CD4-positive, alpha-beta T cell treated with Interleukin-2 at 100 ng/mL for 4 hours (primary cell): ENCODE measurements around the gene ANK2.

Experiments used
- DNase-seq: peaks from one replicate; pipeline ENCODE4 v3.0.0-alpha.2; 2020; ENCODE audit warnings: low spot score

ANK2 gene

DNA sequence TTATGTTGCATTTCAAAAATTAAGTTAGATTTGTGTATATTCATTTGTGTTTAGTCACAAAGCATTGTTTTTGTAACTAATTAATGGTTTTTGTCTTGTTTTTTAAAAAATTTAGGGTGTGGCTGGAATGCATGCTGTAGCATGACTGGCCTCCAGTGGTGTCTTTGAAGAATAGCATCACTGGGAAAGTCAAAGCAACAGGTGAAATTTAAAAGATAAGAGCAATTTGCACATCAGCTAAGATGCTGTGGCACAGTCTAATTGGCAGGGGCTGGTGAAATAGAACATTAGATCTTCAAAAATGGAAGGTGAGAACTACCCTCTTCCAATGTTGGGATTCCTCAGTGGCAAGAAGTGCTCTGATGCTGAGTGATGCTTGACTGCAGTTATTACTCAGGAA, 45.3 kb downstream of the ANK2 start:
- DNase-seq = no peak

DNA sequence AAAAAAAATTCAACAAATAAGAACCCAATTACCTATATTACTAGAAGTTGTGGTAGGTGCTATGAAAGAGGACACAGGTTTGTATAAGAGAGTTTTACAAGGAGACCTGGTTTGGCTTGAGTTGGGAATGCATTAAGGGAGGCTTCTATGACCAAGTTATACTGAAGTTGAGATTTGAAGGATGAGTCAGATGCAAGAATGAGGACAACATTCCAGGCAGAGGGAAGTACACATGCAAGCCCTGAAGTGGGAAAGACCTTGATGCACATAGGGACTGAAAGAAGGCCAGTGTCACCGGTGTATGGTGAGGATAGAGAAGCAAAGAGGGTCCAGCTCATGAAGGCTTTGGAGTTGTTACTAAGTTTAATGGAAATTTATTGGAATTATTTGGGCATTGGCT, 52.2 kb downstream of the ANK2 start:
- no peak for DNase-seq

DNA sequence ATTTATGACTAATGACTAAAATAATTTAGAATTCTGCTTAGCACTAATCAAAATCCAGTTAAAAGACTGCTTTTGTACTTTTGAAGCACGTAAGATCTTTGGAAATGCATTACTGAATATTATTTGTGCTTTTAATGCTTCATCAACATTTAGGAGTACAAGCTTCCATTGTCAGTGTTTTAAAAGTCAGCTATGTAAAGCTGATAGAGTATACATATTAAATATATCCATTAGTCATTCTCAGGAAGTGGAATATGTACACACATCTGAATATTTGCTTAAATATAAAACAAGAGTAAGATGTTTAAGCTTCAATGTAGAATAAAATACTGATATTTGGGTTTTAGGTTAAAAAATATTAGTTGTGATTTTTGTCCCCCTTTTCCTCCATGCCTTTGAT, 54.1 kb downstream of the ANK2 start:
- DNase-seq = no peak

DNA sequence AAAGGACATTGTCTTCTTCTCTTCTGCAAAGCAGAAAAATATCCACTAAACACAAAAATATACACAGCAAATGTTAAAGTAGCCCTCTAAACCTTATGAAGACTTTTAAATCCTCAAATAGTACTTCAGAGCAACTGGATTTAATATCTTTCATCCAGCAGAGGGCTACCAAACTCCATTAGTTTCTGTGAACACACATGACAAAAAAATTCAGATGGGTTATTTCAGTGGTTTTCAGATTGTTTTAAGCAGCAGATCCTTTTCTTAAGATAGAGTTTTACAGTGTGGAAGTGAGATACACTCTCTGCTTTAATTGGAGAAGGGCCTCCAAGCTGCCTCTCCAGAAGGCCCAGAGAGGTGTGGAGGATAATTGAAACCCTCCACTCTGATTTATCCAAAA, 56.7 kb downstream of the ANK2 start:
- no peak for DNase-seq

DNA sequence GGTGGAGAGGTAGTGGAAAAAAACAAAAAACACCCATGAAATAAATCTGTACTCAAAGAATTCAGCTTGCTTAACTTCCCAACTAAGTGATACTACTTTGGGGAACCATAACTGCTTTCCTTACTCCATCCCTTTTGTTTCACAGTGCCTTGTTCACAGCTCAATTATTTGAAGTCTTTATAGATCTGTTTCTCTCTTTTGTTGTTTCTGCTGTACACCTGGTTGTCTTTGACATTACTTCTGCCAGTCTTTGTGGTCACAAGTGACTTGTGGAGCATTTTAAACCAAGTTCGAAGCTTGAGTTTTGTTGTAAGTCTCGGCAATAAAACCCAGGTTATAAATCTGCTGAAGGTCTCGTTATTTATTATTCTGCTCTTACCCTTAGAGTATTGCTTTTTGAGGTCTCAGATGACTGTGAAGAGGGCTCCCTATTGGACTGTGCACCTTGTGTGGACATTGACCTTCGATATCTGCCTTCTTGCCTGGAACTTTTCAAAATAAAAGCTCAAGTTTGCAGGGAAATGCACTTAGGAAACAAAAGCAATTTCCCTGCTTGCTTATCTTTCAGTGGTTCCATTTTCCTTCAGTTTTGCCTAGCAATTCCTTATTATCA, 59.8 kb downstream of the ANK2 start:
- no peak for DNase-seq

DNA sequence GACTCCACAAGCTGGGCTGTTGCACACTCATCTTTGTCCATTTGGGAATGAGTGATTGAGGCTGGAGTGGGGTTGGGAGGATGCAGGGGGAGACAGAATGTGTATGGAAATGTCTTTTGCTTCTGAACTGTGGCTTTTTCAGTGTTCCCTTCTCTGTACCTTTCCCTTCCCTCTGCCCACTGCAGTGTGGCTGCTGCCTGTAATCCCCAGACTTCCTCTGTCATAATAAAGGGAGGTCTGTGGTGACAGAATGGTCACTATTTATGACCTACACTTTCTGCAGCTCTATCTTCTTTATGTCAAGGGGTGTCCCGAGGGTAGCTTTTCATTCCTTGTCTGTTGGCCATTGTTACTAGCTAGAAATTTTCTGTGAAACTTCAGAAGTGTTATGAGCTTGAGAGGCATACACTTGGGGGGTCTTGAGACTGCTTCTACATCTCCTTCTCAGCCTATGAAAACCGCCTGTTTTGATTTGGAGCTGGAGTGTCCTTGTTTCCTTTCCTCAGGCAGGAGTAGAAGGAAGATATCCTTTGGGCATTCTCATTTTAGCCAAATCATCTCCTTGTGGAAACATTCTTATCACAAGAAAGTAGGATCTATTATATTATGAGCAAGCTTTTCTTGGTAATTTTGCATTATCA, 63.0 kb downstream of the ANK2 start:
- no peak for DNase-seq

DNA sequence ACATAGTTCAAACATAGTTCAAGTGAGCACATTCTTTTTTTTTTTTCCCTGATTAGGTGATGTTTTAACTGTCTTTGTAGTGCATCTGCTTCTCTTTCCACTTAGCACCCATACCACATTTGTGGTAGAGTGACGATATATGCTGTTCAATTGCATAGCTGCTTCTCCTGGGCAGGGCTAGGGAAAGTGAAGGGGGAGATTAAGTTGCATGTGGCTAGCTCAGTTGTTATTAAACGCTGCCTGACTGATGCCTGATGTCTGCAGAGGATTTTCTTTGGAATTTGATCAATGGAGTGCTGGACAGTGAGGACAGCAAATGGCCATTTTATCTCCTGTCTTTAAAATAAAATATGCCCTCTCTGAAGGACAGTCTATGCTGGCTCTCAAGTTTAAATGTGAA, 63.7 kb downstream of the ANK2 start:
- DNase-seq = no peak

DNA sequence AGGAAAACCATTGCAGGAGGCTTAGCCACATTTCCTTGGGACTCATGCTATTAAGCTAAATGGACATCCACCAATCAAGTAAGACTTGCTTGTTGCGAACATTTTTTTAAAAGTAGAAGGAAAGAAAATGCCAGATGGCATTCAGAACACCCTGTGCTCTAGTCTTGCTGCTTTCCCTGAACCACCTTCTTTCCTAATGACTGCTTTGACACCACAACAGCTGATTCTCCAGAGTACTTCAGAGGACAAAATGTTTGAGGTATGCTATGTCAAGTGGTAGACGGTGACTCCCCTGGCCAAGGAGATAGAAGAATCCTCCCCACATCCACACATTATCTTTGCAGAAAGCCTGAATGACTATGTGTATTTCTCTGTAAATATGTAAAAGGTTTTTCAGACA, 65.4 kb downstream of the ANK2 start:
- DNase-seq = no peak

DNA sequence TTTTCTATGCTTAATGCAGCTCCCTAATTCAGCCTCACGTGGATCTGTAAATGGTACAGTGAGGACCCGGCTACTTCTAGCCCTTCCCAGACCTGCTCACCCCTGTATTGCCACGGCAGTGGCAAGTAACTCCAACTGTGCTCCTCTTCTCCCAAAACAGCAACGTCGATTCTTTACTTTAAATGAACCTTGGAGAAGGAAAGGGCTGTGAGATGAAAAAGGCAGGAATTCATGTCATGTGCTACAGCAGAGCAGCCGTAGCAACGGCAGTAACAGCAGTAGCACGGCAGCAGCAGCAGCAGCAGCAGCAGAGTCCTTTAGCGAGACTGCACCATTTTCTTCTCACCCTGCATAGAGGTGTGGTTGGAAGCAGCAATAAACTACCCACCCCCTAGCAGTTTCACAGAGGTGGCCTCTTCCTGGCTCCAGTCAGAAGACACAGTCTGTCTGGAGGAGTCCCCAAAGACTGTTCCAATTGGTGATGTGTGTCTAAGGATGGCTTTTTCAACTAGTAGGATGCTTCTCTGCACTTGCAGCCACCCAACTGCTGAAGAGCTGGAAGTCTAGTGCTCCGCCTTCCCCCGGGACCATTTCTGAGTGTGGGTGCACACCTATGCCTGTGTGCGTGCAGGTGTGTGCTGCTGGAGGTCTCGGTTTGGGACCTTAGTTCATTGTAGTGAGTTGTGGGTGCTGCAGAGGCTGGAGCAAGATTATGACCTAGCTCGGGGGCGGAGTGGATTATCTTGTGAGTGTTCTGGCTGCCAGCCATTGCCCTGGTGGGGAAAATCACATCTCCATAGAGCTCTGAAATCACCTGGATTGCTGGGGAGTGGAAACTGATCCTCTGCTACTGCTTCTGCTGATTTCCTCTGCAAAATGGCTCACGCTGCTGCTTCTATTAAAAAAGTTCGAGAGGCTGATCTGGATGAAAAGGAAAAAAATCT, 67.2 kb downstream of the ANK2 start:
- DNase-seq = no peak

DNA sequence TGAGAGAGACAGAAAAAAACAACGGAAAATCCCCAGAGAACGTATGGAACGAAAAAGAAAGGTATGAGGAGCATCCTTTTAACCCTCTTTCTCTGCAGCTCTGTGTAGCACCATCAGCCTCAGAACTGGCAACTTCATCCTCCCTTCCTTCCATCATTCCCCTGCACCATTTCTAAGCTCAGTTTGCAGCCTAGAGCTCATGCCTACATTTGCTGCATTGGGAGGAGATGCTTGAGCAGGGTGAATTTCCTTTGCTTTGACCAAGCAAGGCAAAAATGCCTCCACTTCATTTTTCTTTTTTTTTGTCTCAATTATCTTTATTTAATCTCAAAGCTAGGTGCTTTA, 67.9 kb downstream of the ANK2 start:
- no peak for DNase-seq

DNA sequence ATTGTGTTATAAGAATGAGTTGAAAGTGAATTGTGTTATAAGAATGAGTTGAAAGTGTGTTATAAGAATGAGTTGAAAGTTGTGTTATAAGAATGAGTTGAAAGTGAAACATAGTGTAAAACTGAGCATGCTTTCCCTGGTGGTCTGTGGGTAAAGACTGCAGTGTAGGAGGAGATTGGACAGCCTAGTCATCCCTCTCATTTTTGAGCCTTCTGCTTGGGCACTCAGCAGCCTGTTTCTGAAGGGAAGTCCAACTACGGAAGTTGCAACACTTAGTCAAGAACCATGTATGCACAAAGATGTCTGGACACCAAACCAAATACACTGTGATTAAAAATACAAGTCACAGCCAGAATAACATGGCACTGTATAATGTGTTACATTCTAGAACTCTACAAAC, 72.6 kb downstream of the ANK2 start:
- no peak for DNase-seq

DNA sequence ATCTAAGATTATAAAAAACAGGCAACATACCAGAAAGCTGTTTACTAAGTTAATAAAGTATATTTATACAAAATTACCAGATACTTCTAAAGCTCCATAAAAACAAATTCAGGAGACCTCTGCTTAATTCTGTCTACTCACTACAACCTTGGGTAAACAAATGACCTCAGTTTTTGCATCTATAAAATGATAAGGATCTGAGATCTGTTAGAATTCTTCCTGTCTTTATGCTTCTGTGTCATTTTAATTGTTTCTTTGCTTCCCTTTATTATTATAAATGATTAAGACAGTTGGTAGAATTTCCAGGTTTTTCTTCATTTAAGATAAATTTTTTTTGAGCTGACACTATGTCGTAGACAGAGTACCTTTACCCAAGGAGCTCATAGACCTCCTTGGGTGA, 76.0 kb downstream of the ANK2 start:
- no peak for DNase-seq

DNA sequence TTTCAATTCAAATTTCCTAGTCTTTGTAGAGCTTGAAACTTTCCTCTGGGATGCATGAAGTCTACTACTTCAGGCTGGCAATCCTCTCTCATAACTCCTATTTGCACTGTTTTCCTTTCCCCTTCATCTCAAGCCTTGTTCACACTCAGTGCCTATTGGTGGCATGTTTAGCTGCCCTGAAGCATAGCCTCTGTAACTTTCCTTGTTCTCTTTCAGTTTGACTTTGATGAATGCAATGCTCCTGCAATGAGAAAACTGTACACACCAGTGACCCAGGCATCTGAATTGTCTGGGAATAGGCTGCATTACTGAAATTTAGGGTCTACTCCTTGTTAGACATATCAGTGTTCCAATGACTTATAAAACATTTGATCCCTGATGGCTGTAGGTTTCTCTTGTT, 81.7 kb downstream of the ANK2 start:
- no peak for DNase-seq

DNA sequence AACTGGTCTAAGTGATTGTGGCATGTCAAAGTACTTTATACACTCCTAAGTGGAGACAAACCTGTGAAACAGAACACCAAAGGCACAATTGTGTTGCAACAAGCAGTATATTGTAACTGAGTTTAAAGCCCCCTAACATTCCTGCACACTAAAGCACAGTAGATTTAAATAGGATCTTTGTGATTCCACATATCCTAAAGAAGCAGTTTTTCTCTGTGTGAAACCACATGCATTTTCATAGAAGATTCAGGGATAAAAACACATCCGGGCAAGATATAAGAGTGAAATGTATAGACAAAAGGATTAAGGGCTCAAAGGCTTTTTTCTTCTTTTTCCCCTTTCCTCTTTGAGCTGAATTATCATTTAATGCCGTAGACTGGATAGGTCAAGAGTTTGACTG, 82.2 kb downstream of the ANK2 start:
- no peak for DNase-seq

DNA sequence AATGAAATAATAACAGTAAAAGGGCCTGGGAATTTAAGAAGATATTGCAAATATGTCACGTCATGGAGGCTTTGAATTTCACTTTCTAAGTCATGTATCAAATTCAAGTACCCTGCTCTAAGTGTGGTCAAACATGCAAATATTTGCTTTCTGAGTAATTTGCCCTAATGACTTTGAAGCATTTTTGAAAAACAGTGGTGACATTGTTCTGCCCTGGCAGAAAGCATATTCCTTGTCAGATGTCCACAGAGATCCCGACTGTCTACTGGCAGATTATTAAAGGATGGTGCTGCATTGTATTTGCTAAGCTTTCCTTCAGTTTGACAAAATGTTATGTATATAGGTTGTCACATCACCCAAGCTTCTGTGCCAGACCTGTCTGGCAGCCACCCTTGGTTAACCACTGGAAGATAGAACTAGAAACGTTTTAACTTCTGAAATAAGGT, 92.5 kb downstream of the ANK2 start:
- DNase-seq = no peak

DNA sequence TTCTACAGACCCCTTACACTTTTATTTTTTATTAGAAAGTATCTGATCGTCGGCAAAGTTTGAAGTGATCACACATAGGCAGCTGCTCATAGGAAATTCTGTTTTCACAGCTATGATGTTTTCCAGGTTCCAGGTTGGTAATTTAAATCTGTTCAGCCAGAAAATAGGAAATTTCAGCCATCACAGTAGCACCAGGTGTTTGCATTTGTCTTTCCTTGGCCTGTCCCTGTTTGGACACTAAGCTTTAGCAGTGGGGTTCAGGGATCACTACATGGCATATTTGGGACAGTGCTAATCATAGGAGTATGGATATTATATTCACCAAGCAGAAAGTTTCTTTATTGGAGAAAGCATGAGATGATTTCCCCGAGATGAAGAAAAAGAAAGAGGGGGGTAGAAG, 92.9 kb downstream of the ANK2 start:
- no peak for DNase-seq

DNA sequence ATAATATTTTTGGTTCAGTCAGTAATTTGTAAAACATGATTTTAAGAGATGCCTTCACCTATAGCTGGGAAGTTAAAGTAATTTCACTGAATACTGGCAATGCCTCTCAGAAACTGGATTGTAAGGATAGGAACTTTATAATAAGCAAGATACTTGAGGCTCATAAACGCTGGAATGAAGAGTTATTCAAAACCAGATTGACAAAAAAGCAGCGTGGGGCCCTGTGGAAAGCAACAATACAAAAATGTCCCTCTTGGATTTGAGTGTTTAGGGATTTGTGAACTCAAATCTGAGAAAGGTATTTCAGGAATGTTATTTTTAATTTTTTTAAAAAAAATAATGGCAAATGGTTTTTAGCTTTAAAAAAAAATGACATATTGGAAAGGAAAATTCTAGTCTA, 94.6 kb downstream of the ANK2 start:
- no peak for DNase-seq

DNA sequence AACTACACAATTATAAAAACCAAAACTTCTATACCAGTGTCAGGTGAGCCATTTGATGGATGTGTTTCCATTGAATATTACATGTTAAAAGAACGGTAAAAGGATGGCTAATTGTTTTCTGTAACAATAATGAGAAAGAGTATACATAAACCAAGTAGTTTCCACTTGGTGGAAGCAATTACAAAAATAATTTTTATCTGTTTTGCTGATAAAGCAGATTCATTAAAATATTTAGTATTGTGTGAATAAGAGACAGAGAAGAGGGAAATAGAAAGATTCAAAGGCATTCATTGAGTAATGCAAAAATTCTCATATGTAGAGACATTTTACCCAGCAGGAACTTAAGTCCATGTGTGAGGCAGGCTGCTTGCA, 95.7 kb downstream of the ANK2 start:
- no peak for DNase-seq

DNA sequence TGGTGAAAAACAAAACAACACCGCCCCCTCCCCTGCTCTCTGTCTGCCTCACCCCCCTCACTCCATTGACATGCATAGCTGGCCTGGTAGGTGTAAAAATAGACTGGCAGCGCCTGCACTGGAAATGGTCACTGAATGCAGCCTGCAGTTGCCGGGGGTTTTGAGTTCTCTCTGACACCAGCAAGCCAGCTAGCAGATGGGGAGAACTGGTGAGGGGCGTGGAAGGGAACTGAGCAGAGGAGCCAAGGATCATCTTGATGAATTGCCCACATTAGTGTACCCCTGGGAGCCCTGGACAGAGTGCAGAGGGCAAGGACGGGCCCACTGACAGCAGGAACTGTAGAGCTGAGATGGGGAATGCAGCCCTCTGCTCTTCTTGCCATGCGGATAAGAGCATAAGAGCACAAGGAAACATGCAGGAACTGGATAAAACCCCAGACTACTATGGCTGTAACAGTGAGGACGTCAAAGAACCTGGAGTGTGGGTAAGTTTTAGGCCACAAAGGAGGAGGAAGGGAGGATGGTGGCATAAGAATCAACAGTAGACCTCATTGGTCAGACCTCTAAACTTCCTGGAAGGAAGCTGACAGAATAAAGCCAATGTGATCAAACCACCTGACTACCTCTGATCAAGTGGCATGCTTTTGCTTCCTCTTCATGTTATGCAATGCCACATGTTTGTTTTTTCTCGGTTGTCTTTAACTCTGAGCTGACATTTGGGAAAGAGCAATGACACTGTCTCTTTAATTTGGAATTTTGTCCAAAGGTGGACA, 96.3 kb downstream of the ANK2 start:
- DNase-seq = no peak

DNA sequence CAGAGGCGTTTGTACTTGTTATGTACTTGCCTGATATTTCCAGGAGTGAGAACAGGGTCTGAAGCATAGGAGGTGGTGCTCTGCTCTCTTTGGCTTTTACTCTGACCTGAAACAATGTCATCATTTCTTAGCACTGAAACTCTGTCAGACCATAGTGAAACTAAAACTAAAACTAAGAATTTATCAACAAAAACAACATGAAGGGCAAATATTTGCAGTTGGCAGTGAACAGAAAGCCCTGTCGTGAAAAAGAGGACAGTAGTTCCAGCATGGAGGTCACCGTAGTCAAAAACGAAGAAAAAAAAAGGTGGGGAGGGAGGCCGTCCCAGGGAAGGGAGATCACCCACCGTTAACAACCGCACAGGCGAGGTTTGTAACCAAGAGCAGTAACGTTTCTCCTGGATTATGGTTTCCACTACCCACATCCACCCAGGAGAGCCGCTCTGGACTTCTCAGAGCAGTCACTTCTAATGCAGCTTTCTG, 97.5 kb downstream of the ANK2 start:
- no peak for DNase-seq

DNA sequence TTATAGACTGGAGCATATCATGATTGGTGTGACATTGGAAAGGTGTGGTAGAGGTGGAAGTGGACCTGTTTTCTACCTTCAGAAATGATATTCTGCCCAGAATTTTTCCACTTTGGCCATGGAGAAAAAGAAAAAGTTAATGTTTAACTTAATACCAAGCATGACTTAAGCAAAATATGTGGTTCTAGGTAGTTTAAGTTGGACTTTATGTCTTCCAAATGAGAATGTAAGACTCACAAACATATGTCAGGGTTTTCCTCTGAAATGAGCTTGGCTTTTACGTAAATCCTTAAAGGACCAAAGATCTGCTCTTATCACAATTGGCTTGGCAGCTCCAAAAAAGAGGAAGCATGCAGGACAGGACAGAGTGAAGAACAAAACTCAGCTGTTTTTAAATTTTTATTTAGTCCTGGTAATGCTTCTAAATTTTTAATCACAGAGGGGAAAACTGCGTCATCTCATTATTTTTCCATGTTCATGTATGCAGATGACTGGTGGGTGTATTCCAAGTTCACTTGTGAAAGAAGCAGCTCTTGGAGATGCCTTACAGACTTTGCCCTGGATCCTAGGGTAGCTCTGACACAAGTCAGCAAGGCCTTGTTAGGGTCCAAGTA, 98.2 kb downstream of the ANK2 start:
- DNase-seq = no peak

DNA sequence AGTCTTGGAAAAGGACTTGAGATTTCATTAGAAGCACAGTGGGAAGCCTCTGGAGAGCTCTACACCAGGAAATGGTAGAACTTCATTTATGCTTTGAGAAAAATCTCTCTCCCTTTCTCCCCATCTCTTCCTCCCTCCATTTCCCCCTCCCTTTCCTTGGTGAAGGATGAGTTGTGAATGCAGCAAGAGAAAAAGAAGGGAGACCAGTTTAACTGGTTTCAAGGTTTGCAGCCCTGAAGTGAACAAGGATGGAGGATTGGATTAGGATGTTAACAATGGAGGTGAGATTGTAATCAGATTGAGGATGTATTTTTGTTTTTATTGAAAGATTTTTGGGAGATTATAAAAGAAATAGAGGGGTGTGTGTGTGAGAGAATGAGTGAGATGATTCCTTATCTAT, 99.5 kb downstream of the ANK2 start:
- DNase-seq = no peak
